H7 (cell line): Measurements from ENCODE around the gene DNAI7. TPM values are rescaled to one million over a fixed set of nuclear protein-coding genes. Genes with fewer than 3 reads are reported as not detected.
A peak's percentile ranks its signal among the peaks of the same experiment; 100 is the strongest.

ENCODE experiments used
- DNase-seq: peaks from one replicate; pipeline ENCODE4 v3.0.0; 2012
- H3K27me3 ChIP-seq: 2 replicates; pipeline ENCODE4 v1.6.0; 2011; ENCODE audit warnings: mild to moderate bottlenecking, low read length; ENCODE audit not compliant: control insufficient read depth, insufficient read depth
- H3K36me3 ChIP-seq: replicated peaks from 2 replicates; pipeline ENCODE4 v1.5.1; 2011; ENCODE audit warnings: low read length; ENCODE audit not compliant: control insufficient read depth, insufficient read depth
- H3K4me3 ChIP-seq: 2 replicates; pipeline ENCODE4 v1.5.1; 2011; ENCODE audit warnings: low read depth, mild to moderate bottlenecking, control low read depth, low read length, moderate library complexity; ENCODE audit not compliant: insufficient read depth
- total RNA-seq: library from RNA; depleted of rRNA; stranded (reverse); fragments of >200 nt; shearing (Covaris generic); gene quantifications from 2 replicates; pipeline ENCODE4 v1.2.3, GENCODE V29; 2014

The DNAI7 gene
- total RNA-seq, 1 experiment from 2014 or later, result 0.59 TPM

DNA sequence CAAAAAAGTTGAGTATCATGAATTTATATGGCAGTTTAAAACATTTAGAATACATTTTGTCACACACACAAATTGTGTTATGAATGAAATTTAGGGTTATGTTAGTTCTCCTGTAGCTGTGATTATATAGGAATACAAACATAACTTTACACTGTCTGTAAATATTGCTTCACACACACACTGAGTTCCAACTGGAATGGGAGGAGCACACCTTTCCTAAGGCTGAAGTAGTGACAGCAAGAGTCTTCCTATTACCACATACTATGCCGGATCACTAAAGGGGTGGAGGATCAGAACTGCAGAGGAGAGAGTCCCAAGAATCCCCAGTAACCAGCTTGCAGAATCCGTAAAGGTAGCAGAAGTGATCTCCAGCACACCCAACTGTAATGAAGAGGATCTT is 63.7 kb downstream of the DNAI7 start:
- H3K27me3 ChIP-seq, result no peaks in the 10 kb centered on the region
- no peaks in the 10 kb centered on the region for H3K36me3 ChIP-seq
- no peak overlapping the region for H3K4me3 ChIP-seq
- DNase-seq, result no peak

DNA sequence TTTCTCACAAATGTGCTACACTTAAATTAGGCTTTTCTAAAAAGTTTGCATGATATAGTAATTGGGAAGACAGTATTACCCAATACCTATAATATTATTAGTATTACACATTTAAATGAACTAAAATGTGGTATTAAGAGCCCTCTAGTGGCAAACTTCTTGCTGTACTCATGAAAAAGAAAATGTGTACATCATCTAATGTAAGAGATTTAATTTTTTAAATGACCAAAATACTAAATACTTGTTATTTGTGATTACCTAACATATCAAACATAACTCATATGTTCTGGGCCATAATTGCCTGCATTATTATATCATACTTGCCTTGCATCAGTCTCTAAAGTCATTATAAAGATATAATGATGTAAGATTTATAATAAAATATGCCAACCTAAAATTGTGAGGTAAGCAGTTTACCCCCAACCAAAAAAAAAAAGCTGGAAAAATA is 64.2 kb downstream of the DNAI7 start:
- Histone ChIP-seq H3K4me3 (no peak overlapping the region), H3K27me3 (no peaks in the 10 kb centered on the region), H3K36me3 (no peaks in the 10 kb centered on the region)
- DNase-seq, result no peak

DNA sequence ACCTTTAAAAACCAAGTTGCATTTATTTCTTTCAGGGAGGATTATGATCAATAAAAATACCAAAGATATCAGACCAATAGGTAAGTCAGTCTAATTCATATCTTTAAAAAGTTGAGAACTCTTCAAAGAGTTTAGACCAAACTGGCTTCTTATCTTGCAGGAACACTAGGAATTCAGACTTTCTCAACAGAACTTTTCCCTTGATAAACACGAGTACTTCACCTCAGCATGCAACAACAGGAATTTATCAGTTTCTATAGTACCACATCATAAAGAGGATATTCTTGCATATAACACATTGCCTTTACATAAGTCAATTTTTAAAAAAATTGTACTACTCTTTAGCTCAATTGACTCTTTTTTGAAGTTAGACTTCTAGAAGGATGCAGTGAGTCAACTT is 68.2 kb downstream of the DNAI7 start:
- Histone ChIP-seq H3K36me3 (no peaks in the 10 kb centered on the region), H3K27me3 (no peaks in the 10 kb centered on the region), H3K4me3 (no peak overlapping the region)
- DNase-seq, result no peak

DNA sequence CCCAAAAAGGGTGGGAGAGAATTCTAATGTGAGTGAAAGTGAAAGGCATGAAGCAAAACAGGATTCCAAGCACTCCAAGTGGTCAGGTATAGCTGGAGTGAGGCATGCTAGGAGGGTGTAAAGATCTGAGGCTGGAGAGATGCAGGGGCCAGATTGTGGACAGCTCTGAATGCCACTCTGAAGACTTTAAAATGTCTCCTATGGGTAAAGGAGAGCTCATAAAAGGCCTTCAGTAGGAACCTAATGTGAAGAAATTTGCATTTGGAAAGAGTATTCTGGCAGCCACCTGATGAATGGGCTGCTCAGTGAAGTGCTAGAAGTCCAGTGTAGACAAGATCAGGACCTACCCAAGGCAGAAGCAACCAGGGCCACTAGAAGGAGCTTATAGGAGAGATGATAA is 68.9 kb downstream of the DNAI7 start:
- Histone ChIP-seq H3K36me3 (no peaks in the 10 kb centered on the region), H3K27me3 (no peaks in the 10 kb centered on the region), H3K4me3 (no peak overlapping the region)
- no peak for DNase-seq

DNA sequence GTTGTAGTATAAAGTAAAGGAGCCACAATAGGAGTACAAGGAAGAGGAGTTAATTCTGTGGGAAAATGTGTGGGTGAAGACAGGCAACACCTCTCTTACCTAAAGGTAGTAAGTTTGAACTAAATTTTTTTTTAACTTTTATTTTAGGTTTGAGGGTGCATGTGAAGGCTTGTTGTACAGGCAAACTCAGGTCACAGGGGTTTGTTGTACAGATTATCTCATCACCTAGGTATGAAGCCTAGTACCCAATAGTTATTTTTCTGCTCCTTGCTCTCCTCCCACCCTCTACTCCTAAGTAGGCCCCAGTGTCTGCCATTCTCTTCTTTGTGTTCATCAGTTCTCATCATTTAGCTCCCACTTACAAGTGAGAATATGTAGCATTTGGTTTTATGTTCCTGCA is 70.5 kb downstream of the DNAI7 start:
- Histone ChIP-seq H3K36me3 (no peaks in the 10 kb centered on the region), H3K4me3 (no peak overlapping the region)
- no peak for DNase-seq

DNA sequence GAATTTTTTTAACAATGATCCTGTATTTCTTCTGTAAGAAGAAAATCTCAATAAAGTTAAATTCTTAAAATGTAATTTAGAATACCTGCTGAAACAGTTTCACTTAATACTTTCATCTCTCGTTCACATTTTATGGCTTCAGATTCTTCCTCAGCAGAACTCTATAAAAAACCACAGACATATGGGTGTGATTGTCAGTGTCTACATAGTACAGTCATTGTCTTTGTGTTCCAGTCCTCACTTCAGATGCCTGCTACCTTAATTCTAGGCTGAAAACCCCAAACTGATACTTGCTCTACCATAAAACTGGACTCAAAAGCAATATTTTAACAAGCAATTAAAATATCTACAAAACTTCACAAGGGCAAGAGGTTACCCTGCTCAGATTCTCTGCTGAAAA is 71.8 kb downstream of the DNAI7 start:
- Histone ChIP-seq H3K36me3 (no peaks in the 10 kb centered on the region), H3K27me3 (no peaks in the 10 kb centered on the region), H3K4me3 (no peak overlapping the region)
- DNase-seq, result no peak

More for the DNA sequence above, 70.5 kb downstream of the DNAI7 start:
- no peaks in the 10 kb centered on the region for H3K27me3 ChIP-seq

DNA sequence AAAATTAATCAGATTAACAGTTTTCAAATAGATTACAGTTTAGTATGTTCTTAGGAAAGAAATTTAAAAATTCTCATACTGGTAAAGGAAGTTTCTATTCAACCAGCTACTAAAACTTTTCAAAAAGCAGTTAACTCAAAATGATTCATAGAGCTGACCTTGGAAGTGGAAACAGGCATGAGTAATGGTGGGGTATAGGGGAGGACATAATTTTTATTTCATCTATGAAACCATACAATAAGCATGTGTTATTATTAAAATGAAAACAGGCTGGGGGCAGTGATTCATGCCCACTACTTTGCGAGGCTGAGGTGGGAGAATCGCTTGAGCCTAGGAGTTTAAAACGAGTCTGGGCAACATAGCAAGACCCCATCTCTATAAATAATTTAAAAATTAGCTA is 73.0 kb downstream of the DNAI7 start:
- H3K36me3 ChIP-seq, result no peaks in the 10 kb centered on the region
- H3K27me3 ChIP-seq, result no peaks in the 10 kb centered on the region
- DNase-seq, result no peak
- no peak overlapping the region for H3K4me3 ChIP-seq

DNA sequence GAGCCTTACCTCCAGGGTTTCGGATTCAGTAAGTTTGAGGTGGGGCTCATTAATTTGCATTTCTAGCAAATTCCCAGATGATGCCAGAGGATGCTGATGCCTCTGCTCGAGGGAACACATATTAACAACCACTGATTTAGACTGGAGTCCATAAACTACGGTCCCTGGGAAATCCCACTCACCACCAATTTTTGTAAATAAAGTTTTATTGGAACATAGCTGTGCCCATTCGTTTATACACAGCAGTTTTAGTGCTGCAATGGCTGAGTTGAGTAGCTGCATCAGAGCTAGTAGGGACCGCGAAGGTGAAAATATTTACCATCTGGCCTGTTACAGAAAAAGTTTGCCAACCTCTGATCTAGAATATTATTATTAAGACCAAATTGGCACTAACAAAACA is 73.8 kb downstream of the DNAI7 start:
- DNase-seq, result no peak
- no peaks in the 10 kb centered on the region for H3K27me3 ChIP-seq
- H3K36me3 ChIP-seq, result no peaks in the 10 kb centered on the region
- no peak overlapping the region for H3K4me3 ChIP-seq

- peak; percentile 25 for DNase-seq
- no peak overlapping the region for H3K4me3 ChIP-seq
- H3K36me3 ChIP-seq, result no peaks in the 10 kb centered on the region
- no peaks in the 10 kb centered on the region for H3K27me3 ChIP-seq
Measured at GRCh38 chr12:25119020-25119419, 75.9 kb downstream of the DNAI7 start.

DNA sequence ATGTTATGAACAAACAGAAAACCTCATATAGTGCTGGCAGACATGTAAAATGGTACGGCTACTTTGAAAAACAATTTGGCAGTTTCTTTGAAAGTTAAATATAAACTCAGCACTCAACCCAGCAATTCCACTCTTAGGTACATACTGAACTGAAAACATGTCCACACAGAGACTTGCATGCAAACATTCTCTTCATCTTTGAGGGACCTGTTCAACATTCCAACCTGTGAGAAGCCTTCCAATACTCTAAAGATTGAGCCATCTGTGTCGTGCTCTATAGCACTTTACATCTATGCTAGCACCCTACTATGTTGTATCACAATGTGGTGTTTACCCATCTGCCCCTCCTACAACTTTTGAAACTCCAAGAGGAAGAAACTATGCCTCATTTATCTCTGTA is 79.3 kb downstream of the DNAI7 start:
- Histone ChIP-seq H3K27me3 (no peaks in the 10 kb centered on the region), H3K4me3 (no peak overlapping the region), H3K36me3 (no peaks in the 10 kb centered on the region)
- DNase-seq, result no peak

DNA sequence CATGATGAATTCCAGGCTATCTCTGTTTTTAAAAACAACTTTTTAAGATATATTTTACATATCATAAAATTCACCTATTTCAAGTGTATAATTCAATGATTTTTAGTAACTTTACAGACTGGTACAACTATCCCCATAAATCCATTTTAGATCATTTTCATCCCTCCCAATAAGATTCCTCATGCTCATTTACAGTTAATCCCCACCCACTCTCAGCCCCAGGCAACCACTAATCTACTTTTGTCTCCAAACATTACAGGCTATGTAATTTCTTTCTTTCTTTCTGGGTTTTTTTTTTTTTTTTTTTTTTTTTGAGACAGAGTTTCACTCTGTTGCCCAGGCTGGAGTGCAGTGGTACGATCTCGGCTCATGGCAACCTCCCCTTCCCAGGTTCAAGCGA is 81.3 kb downstream of the DNAI7 start:
- H3K27me3 ChIP-seq, result no peaks in the 10 kb centered on the region
- no peaks in the 10 kb centered on the region for H3K36me3 ChIP-seq
- DNase-seq, result no peak
- H3K4me3 ChIP-seq, result no peak overlapping the region

- Histone ChIP-seq H3K27me3 (no peaks in the 10 kb centered on the region), H3K4me3 (no peak overlapping the region), H3K36me3 (no peaks in the 10 kb centered on the region)
- DNase-seq, result no peak
Measured at GRCh38 chr12:25110260-25110659, 84.7 kb downstream of the DNAI7 start.

- Histone ChIP-seq H3K4me3 (no peak overlapping the region), H3K27me3 (no peaks in the 10 kb centered on the region), H3K36me3 (no peaks in the 10 kb centered on the region)
- DNase-seq, result no peak
Measured at GRCh38 chr12:25107920-25108319, 87.0 kb downstream of the DNAI7 start.

DNA sequence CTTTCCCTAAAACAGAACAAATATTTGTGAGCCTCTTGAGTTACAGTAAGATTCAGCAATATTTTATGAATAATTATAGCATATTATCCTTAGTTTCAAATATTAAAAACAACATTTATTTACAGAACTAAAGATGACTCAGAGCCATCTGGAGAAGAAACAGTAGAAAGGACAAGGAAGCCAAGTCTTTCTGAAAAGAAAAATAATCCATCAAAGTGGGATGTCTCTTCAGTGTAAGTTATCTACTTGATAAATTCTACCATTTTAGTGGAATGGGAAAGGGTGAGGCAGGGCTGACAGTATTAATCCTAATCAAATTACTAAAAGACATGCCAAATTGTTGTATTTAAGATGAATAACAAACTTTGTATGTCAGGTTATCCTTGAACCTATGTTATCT is 88.1 kb downstream of the DNAI7 start:
- no peaks in the 10 kb centered on the region for H3K27me3 ChIP-seq
- H3K4me3 ChIP-seq, result no peak overlapping the region
- no peak for DNase-seq

DNA sequence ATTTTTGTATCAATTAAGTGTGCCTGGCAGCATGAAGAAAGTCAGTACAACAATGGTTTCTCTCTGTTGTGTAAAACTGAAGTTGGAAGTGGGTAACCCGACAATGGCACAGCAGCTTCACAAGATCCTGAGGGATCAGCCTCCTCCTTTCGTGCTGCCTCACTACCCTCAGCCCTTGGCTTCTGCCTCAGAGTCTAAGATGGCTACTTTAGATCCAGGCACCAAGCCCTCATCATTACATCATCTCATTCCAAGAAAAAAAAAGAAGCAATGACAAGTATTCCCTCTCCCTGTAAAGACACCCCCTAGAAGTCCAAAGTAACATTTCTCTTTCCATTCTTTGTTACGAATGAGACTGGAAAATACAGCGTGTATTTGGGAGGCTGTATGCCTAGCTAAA is 92.6 kb downstream of the DNAI7 start:
- no peaks in the 10 kb centered on the region for H3K36me3 ChIP-seq
- no peaks in the 10 kb centered on the region for H3K27me3 ChIP-seq
- H3K4me3 ChIP-seq, result no peak overlapping the region
- peak; percentile 16 for DNase-seq

More for the DNA sequence above, 88.1 kb downstream of the DNAI7 start:
- no peaks in the 10 kb centered on the region for H3K36me3 ChIP-seq

- Histone ChIP-seq H3K4me3 (no peak overlapping the region), H3K36me3 (no peaks in the 10 kb centered on the region), H3K27me3 (no peaks in the 10 kb centered on the region)
- DNase-seq, result no peak
Measured at GRCh38 chr12:25101092-25101445, 93.9 kb downstream of the DNAI7 start.
